H1 (cell line): ENCODE measurements around the gene STAG1.

Experiments
- JUN ChIP-seq: IDR thresholded peaks from 2 replicates; pipeline ENCODE4 v1.6.1; 2011; ENCODE audit warnings: low read depth, mild to moderate bottlenecking, improper control_type of control experiment, low read length
- MAX ChIP-seq: IDR thresholded peaks from 2 replicates; pipeline ENCODE4 v1.6.1; 2012; ENCODE audit warnings: inconsistent platforms

GRCh38 chr3:136543385-136543784 is 208.8 kb downstream of the STAG1 start:
- TF ChIP-seq MAX, result no peak
- TF ChIP-seq JUN, result no peak
